Neural cell (in vitro differentiated cells): ENCODE data around the gene TMEM117. TPM values are rescaled to one million over a fixed set of nuclear protein-coding genes. Genes with fewer than 3 reads are reported as not detected.

Experiments used
- H2AFZ ChIP-seq: fragments of 200-600, 300-800 bp; sonication (generic), shearing (Covaris generic); 2 replicates; pipeline ENCODE4 v1.6.0; 2014; ENCODE audit warnings: low read depth, mild to moderate bottlenecking, antibody characterized with exemption, low read length, moderate library complexity
- H3F3A ChIP-seq: fragments of 200-600 bp; shearing (Covaris generic); 2 replicates; pipeline ENCODE4 v1.6.1; 2016; ENCODE audit warnings: mild to moderate bottlenecking, moderate library complexity, mixed read lengths, antibody characterized with exemption, low read length; ENCODE audit not compliant: insufficient read depth, poor library complexity, severe bottlenecking
- H3K27ac ChIP-seq: fragments of 200-600, 300-800 bp; sonication (generic), shearing (Covaris generic); 2 replicates; pipeline ENCODE4 v1.5.1; 2014; ENCODE audit warnings: mild to moderate bottlenecking, low read length, moderate library complexity
- H3K27me3 ChIP-seq: fragments of 300-800, 200-600 bp; sonication (generic), shearing (Covaris generic); 2 replicates; pipeline ENCODE4 v1.6.0; 2014; ENCODE audit warnings: mild to moderate bottlenecking, low read depth, low read length, moderate library complexity; ENCODE audit not compliant: insufficient read depth
- H3K36me3 ChIP-seq: fragments of 300-800, 200-600 bp; sonication (generic), shearing (Covaris generic); 2 replicates; pipeline ENCODE4 v1.5.1; 2014; ENCODE audit warnings: mild to moderate bottlenecking, antibody characterized with exemption, low read length, moderate library complexity; ENCODE audit not compliant: insufficient read depth
- H3K4me2 ChIP-seq: fragments of 300-800, 200-600 bp; sonication (generic), shearing (Covaris generic); 2 replicates; pipeline ENCODE4 v1.6.0; 2014; ENCODE audit warnings: mild to moderate bottlenecking, low read length
- H3K4me3 ChIP-seq: fragments of 300-800, 200-600 bp; sonication (generic), shearing (Covaris generic); 2 replicates; pipeline ENCODE4 v1.5.1; 2014; ENCODE audit warnings: mild to moderate bottlenecking, low read length, moderate library complexity
- H3K79me2 ChIP-seq: fragments of 200-600 bp; shearing (Covaris generic); replicated peaks from 2 replicates; pipeline ENCODE4 v1.6.0; 2014; ENCODE audit warnings: mild to moderate bottlenecking, low read length, moderate library complexity; ENCODE audit not compliant: insufficient read depth
- H3K9ac ChIP-seq: fragments of 300-800, 200-600 bp; sonication (generic), shearing (Covaris generic); 2 replicates; pipeline ENCODE4 v1.6.1; 2016; ENCODE audit warnings: mild to moderate bottlenecking, low read length, mixed read lengths
- H3K9me2 ChIP-seq: fragments of 200-600 bp; shearing (Covaris generic); 2 replicates; pipeline ENCODE4 v1.6.1; 2016; ENCODE audit warnings: mild to moderate bottlenecking, low read length, mixed read lengths; ENCODE audit not compliant: insufficient read depth
- H3K9me3 ChIP-seq: fragments of 200-600, 300-800 bp; sonication (generic), shearing (Covaris generic); 2 replicates; pipeline ENCODE4 v1.6.1; 2016; ENCODE audit warnings: mild to moderate bottlenecking, mixed run types, low read length, moderate library complexity, mixed read lengths
- H4K20me1 ChIP-seq: fragments of 200-600 bp; shearing (Covaris generic); 2 replicates; pipeline ENCODE4 v1.6.1; 2016; ENCODE audit warnings: mild to moderate bottlenecking, mixed run types; ENCODE audit not compliant: insufficient read depth
- CTCF ChIP-seq: fragments of 450-650 bp; IDR thresholded peaks from 2 replicates; pipeline ENCODE4 v1.5.1; 2014; ENCODE audit warnings: antibody characterized with exemption, mild to moderate bottlenecking, moderate library complexity; ENCODE audit not compliant: poor library complexity, severe bottlenecking
- EP300 ChIP-seq: fragments of 450-650 bp; conservative IDR thresholded peaks from 2 replicates; pipeline ENCODE4 v1.6.1; 2014; ENCODE audit warnings: antibody characterized with exemption, mild to moderate bottlenecking, moderate library complexity; ENCODE audit not compliant: poor library complexity, severe bottlenecking
- EZH2 ChIP-seq: fragments of 200-600, 300-800 bp; shearing (Covaris generic), sonication (generic); IDR thresholded peaks from 2 replicates; pipeline ENCODE4 v1.6.1; 2014; ENCODE audit warnings: antibody characterized with exemption, low read length, borderline replicate concordance, mild to moderate bottlenecking; ENCODE audit not compliant: insufficient read depth, poor library complexity, severe bottlenecking
- MXI1 ChIP-seq: fragments of 450-650 bp; conservative IDR thresholded peaks from 2 replicates; pipeline ENCODE4 v1.6.1; 2014; ENCODE audit warnings: antibody characterized with exemption, mild to moderate bottlenecking; ENCODE audit not compliant: poor library complexity, severe bottlenecking
- POLR2AphosphoS5 ChIP-seq: IDR thresholded peaks from 2 replicates; pipeline ENCODE4 v1.6.1; 2012
- RAD21 ChIP-seq: fragments of 450-650 bp; conservative IDR thresholded peaks from 2 replicates; pipeline ENCODE4 v1.6.1; 2014; ENCODE audit warnings: antibody characterized with exemption, mild to moderate bottlenecking, moderate library complexity
- REST ChIP-seq: IDR thresholded peaks from 2 replicates; pipeline ENCODE4 v1.6.1; 2012; ENCODE audit warnings: borderline replicate concordance
- SMC3 ChIP-seq: fragments of 450-650 bp; conservative IDR thresholded peaks from 2 replicates; pipeline ENCODE4 v1.6.1; 2014; ENCODE audit warnings: antibody characterized with exemption, mild to moderate bottlenecking, moderate library complexity; ENCODE audit not compliant: poor library complexity
- TAF1 ChIP-seq: IDR thresholded peaks from 2 replicates; pipeline ENCODE4 v1.6.1; 2012; ENCODE audit warnings: low read depth
- polyA plus RNA-seq: library from polyadenylated mRNA; depleted of rRNA; stranded (reverse); fragments of >200 nt; gene quantifications from 2 replicates; pipeline ENCODE4 v1.2.3, GENCODE V29; 2014

TMEM117 gene
- polyA plus RNA-seq, 1 donor from 2014 or later = 5.3 TPM

GRCh38 chr12:44380861-44381260 lies 545.0 kb downstream of the TMEM117 start:
- Histone ChIP-seq H3K9me2 (no peaks in the 10 kb centered on the region), H3K27ac (no peak overlapping the region), H3K9ac (no peak overlapping the region), H3K4me3 (no peak overlapping the region), H3F3A (no peaks in the 10 kb centered on the region), H3K36me3 (no peaks in the 10 kb centered on the region), H3K4me2 (no peak overlapping the region), H2AFZ (no peak overlapping the region), H3K9me3 (no peaks in the 10 kb centered on the region), H4K20me1 (no peaks in the 10 kb centered on the region), H3K27me3 (no peaks in the 10 kb centered on the region), H3K79me2 (no peaks in the 10 kb centered on the region)
- TF ChIP-seq POLR2AphosphoS5 (no peak), EZH2 (no peak), TAF1 (no peak), CTCF (no peak), EP300 (no peak), SMC3 (no peak), REST (no peak), RAD21 (no peak), MXI1 (no peak)

DNA sequence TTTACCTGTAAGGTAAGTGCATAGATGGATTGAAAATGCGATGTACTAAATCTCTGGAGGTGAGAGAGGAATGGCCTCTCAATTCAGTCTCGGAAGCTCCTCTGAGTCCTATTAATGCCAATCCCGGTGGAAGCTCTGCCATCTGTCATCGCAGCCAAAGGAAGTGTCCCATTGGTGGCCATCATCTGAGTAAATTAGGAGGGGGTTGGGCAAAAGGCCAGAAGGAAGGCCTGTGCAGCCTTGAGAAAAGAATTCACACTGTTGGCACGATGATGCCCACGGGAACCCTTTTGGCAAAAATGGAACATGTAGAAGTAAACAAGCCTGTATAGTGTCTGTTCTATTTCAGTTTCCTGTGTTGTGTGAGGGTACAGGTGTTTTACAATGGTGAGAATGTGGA lies 545.5 kb downstream of the TMEM117 start:
- H3K27me3 ChIP-seq = no peaks in the 10 kb centered on the region
- H3K9me3 ChIP-seq = no peaks in the 10 kb centered on the region
- TF ChIP-seq REST = no peak
- TF ChIP-seq EZH2 = no peak
- TF ChIP-seq RAD21 = no peak
- no peak for TF ChIP-seq EP300
- no peak for TF ChIP-seq SMC3
- TF ChIP-seq POLR2AphosphoS5 = no peak
- TF ChIP-seq MXI1 = no peak
- no peak for TF ChIP-seq CTCF
- no peak overlapping the region for H2AFZ ChIP-seq
- no peaks in the 10 kb centered on the region for H3K79me2 ChIP-seq
- H3K36me3 ChIP-seq = no peaks in the 10 kb centered on the region
- no peak overlapping the region for H3K27ac ChIP-seq
- H4K20me1 ChIP-seq = no peaks in the 10 kb centered on the region
- no peak overlapping the region for H3K4me2 ChIP-seq
- no peaks in the 10 kb centered on the region for H3F3A ChIP-seq
- H3K4me3 ChIP-seq = no peak overlapping the region
- no peaks in the 10 kb centered on the region for H3K9me2 ChIP-seq
- H3K9ac ChIP-seq = no peak overlapping the region
